ENCODE measurements around the gene PSMA1.

DNA sequence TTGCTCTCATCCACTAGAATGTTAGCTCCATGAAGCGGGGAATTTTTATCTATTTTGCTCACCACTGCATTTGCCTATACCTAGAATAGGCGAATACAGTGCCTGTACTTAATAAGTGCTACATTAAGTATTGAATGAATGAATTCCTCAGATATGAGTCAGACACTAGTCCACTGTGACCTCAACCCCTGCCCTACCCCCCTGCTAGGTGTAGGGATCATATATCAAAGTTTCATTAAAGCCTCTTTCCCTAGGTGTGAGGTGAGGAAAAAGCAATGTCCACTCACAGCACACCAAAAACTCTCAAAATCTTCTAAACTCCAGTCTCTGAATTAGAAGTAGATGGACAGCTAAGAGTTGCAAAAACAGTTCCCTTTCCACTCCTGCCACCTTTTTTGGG is 9.8 kb upstream of the PSMA1 start:
- TF ChIP-seq, protein P1, sequence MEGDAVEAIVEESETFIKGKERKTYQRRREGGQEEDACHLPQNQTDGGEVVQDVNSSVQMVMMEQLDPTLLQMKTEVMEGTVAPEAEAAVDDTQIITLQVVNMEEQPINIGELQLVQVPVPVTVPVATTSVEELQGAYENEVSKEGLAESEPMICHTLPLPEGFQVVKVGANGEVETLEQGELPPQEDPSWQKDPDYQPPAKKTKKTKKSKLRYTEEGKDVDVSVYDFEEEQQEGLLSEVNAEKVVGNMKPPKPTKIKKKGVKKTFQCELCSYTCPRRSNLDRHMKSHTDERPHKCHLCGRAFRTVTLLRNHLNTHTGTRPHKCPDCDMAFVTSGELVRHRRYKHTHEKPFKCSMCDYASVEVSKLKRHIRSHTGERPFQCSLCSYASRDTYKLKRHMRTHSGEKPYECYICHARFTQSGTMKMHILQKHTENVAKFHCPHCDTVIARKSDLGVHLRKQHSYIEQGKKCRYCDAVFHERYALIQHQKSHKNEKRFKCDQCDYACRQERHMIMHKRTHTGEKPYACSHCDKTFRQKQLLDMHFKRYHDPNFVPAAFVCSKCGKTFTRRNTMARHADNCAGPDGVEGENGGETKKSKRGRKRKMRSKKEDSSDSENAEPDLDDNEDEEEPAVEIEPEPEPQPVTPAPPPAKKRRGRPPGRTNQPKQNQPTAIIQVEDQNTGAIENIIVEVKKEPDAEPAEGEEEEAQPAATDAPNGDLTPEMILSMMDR (IDR thresholded peaks at IDR 0.05), result no peak
- no peak for TF ChIP-seq POLR2A (IDR thresholded peaks at IDR 0.05)
